ENCODE results near the gene ARCN1.

GRCh38 chr11:118651820-118652219 lies 79.6 kb downstream of the ARCN1 start:
- TF ChIP-seq CTCF (IDR thresholded peaks at IDR 0.05) (no peak), EZH2 (IDR thresholded peaks at IDR 0.05) (no peak), EZH2phosphoT487 (IDR thresholded peaks at IDR 0.05) (no peak)
